HCT116 (cell line): ENCODE measurements around the gene CELA2A. TPM values are rescaled to one million over a fixed set of nuclear protein-coding genes. Genes with fewer than 3 reads are reported as not detected.

Source experiments
- ATAC-seq: fragments of 200-7000 bp; cut with Tn5 transposase; 2 replicates; pipeline ENCODE4 v1.9.1; 2020; ENCODE audit warnings: mild to moderate bottlenecking, moderate library complexity
- BruUV-seq: library from RNA; stranded (reverse); fragments of 400-500 nt; replicated peaks from 2 replicates; lab custom pipeline; 2021; lab: Mats Ljungman, UMichigan
- CTCF ChIA-PET: fragments of 300-600 bp; sonication (Branson Sonifier 250); formaldehyde crosslinking; loops from one replicate; lab custom pipeline; 2021; ENCODE audit warnings: antibody characterized with exemption; lab: Charles Lee
- POLR2A ChIA-PET: fragments of 300-600, 350-600 bp; sonication (Branson Sonifier 250); formaldehyde crosslinking; loops from one replicate; lab custom pipeline; 2021; ENCODE audit warnings: antibody characterized with exemption; lab: Charles Lee
- RAD21 ChIA-PET, 2 experiments: fragments of 300-600 bp; sonication (Branson Sonifier 250); formaldehyde crosslinking; loops; one replicate each; lab custom pipeline; 2023; ENCODE audit warnings: low total read pairs in 2 of 2; ENCODE audit not compliant: uncharacterized antibody in 2 of 2, unreplicated experiment in 2 of 2, low non-redundant PET in 1 of 2; lab: Charles Lee
- DNase-seq: peaks from one replicate; pipeline ENCODE4 v3.0.0-alpha.2; 2010; ENCODE audit warnings: low read depth, low spot score
- H2AFZ ChIP-seq: fragments of 200-600 bp; shearing (Covaris generic), sonication (generic); 2 replicates; pipeline ENCODE4 v1.6.1; 2017; ENCODE audit warnings: low read depth, mixed run types, mixed read lengths, antibody characterized with exemption, low read length; ENCODE audit not compliant: poor library complexity, severe bottlenecking
- H3K27ac ChIP-seq: 2 replicates; pipeline ENCODE4 v1.5.1; 2012; ENCODE audit warnings: low read depth, low read length
- H3K27me3 ChIP-seq: fragments of 200-600 bp; sonication (generic); 2 replicates; pipeline ENCODE4 v1.6.1; 2016; ENCODE audit warnings: mixed run types, low read length, mixed read lengths; ENCODE audit not compliant: insufficient read depth
- H3K36me3 ChIP-seq, 2 experiments: fragments of 200-500 bp in 1 of 2; fragments of 200-600 bp in 1 of 2; sonication (Bioruptor generic) in 1 of 2; sonication (generic) in 1 of 2; 2 replicates each; pipeline versions ENCODE4 v1.5.1 to v1.6.1; 2014 to 2016; ENCODE audit warnings: low read length in 2 of 2, inconsistent platforms in 1 of 2, mixed read lengths in 1 of 2, mixed run types in 1 of 2; ENCODE audit not compliant: insufficient read depth in 2 of 2, control insufficient read depth in 1 of 2
- H3K4me1 ChIP-seq, 2 experiments: fragments of 200-600 bp in 1 of 2; sonication (generic) in 1 of 2; 2 replicates each; pipeline versions ENCODE4 v1.5.1 to v1.6.1; 2012 to 2017; ENCODE audit warnings: low read length in 2 of 2, inconsistent platforms in 1 of 2, mild to moderate bottlenecking in 1 of 2, mixed read lengths in 1 of 2, mixed run types in 1 of 2, moderate library complexity in 1 of 2; ENCODE audit not compliant: insufficient read depth in 2 of 2, control insufficient read depth in 1 of 2
- H3K4me2 ChIP-seq: fragments of 200-600 bp; sonication (generic); 2 replicates; pipeline ENCODE4 v1.6.1; 2017; ENCODE audit warnings: mixed run types, low read length, mixed read lengths
- H3K4me3 ChIP-seq, 2 experiments: fragments of 200-600 bp in 1 of 2; sonication (generic) in 1 of 2; replicated peaks in 1 of 2; 2 replicates each; pipeline ENCODE4 v1.5.1; 2011 to 2016; ENCODE audit warnings: low read length in 2 of 2, control low read depth in 1 of 2, low read depth in 1 of 2, mild to moderate bottlenecking in 1 of 2, mixed read lengths in 1 of 2, mixed run types in 1 of 2
- H3K79me2 ChIP-seq: fragments of 200-600 bp; sonication (generic); 2 replicates; pipeline ENCODE4 v1.6.1; 2017; ENCODE audit warnings: mild to moderate bottlenecking, mixed run types, low read length, moderate library complexity, mixed read lengths; ENCODE audit not compliant: insufficient read depth
- H3K9ac ChIP-seq: fragments of 200-600 bp; sonication (generic); 2 replicates; pipeline ENCODE4 v1.6.1; 2016; ENCODE audit warnings: low read length, mixed read lengths
- H3K9me2 ChIP-seq: fragments of 200-600 bp; sonication (generic), shearing (Covaris generic); 2 replicates; pipeline ENCODE4 v1.6.1; 2017; ENCODE audit warnings: mixed run types, mild to moderate bottlenecking, moderate library complexity; ENCODE audit not compliant: insufficient read depth
- H3K9me3 ChIP-seq, 2 experiments: fragments of 200-500 bp in 1 of 2; fragments of 200-600 bp in 1 of 2; sonication (Bioruptor generic) in 1 of 2; sonication (generic) in 1 of 2; 2 replicates each; pipeline ENCODE4 v1.6.1; 2014 to 2017; ENCODE audit warnings: low read length in 2 of 2, mixed read lengths in 2 of 2, inconsistent platforms in 1 of 2, low read depth in 1 of 2, mild to moderate bottlenecking in 1 of 2, mixed run types in 1 of 2, moderate library complexity in 1 of 2; ENCODE audit not compliant: control insufficient read depth in 1 of 2, insufficient read depth in 1 of 2
- H4K20me1 ChIP-seq: fragments of 200-600 bp; sonication (generic), shearing (Covaris generic); 2 replicates; pipeline ENCODE4 v1.6.1; 2017; ENCODE audit warnings: mixed run types, mild to moderate bottlenecking, moderate library complexity; ENCODE audit not compliant: insufficient read depth
- CBX3 ChIP-seq: IDR thresholded peaks from 2 replicates; pipeline ENCODE4 v1.6.1; 2012; ENCODE audit warnings: low read depth
- CEBPB ChIP-seq: IDR thresholded peaks from 2 replicates; pipeline ENCODE4 v1.6.1; 2012; ENCODE audit warnings: low read depth
- EGR1 ChIP-seq: IDR thresholded peaks from 2 replicates; pipeline ENCODE4 v1.6.1; 2012; ENCODE audit warnings: low read depth
- EZH2 ChIP-seq: fragments of 200-600 bp; sonication (generic); IDR thresholded peaks from 2 replicates; pipeline ENCODE4 v1.6.1; 2017; ENCODE audit warnings: antibody characterized with exemption, mixed run types
- EZH2phosphoT487 ChIP-seq: fragments of 200-600 bp; IDR thresholded peaks from 2 replicates; pipeline ENCODE4 v1.6.1; 2018; ENCODE audit warnings: antibody characterized with exemption, borderline replicate concordance
- FOSL1 ChIP-seq: IDR thresholded peaks from 2 replicates; pipeline ENCODE4 v1.6.1; 2012; ENCODE audit warnings: low read depth
- JUND ChIP-seq: IDR thresholded peaks from 2 replicates; pipeline ENCODE4 v1.6.1; 2012
- POLR2A ChIP-seq: IDR thresholded peaks from 2 replicates; pipeline ENCODE4 v1.7.0; 2011; ENCODE audit warnings: borderline replicate concordance; ENCODE audit not compliant: insufficient read depth, insufficient read length; ENCODE audit errors: extremely low read depth
- POLR2AphosphoS5 ChIP-seq: IDR thresholded peaks from 2 replicates; pipeline ENCODE4 v1.6.1; 2011; ENCODE audit warnings: mild to moderate bottlenecking, low read depth, low read length, moderate library complexity
- SIN3A ChIP-seq: IDR thresholded peaks from 2 replicates; pipeline ENCODE4 v1.6.1; 2012; ENCODE audit warnings: low read depth
- SP1 ChIP-seq: IDR thresholded peaks from 2 replicates; pipeline ENCODE4 v1.6.1; 2012; ENCODE audit warnings: low read depth
- SRF ChIP-seq: IDR thresholded peaks from 2 replicates; pipeline ENCODE4 v1.6.1; 2012; ENCODE audit warnings: low read depth
- ZFX ChIP-seq: fragments of 450-650 bp; IDR thresholded peaks from 2 replicates; pipeline ENCODE4 v1.6.1; 2017
- intact Hi-C: fragments of 100-400 bp; cut with micrococcal nuclease; formaldehyde crosslinking; loops from 2 replicates; pipeline ENCODE4 v1.10.0; 2022
- total RNA-seq: library from RNA; stranded (reverse); gene quantifications from one replicate; pipeline ENCODE4 v1.2.1, GENCODE V29; 2021; ENCODE audit not compliant: unreplicated experiment
- TF ChIP-seq, protein P1 (sequence below): IDR thresholded peaks from 2 replicates; pipeline ENCODE4 v1.6.1; 2011; ENCODE audit warnings: mild to moderate bottlenecking, low read length, moderate library complexity; ENCODE audit not compliant: insufficient replicate concordance; ENCODE audit errors: extremely low read depth
- TF ChIP-seq, protein P2 (sequence below), 3 experiments: fragments of 200-600 bp in 1 of 3; sonication (generic) in 1 of 3; IDR thresholded peaks in 2 of 3; conservative IDR thresholded peaks in 1 of 3; 2 replicates each; pipeline ENCODE4 v1.5.1; 2012 to 2017; ENCODE audit warnings: low read depth in 2 of 3, low read length in 2 of 3, antibody characterized with exemption in 1 of 3, borderline replicate concordance in 1 of 3, control low read depth in 1 of 3, mild to moderate bottlenecking in 1 of 3, mixed read lengths in 1 of 3, mixed run types in 1 of 3, moderate library complexity in 1 of 3; ENCODE audit not compliant: insufficient read depth in 1 of 3

CELA2A gene
- total RNA-seq, 1 experiment from 2014 or later, result 1.6 TPM

DNA sequence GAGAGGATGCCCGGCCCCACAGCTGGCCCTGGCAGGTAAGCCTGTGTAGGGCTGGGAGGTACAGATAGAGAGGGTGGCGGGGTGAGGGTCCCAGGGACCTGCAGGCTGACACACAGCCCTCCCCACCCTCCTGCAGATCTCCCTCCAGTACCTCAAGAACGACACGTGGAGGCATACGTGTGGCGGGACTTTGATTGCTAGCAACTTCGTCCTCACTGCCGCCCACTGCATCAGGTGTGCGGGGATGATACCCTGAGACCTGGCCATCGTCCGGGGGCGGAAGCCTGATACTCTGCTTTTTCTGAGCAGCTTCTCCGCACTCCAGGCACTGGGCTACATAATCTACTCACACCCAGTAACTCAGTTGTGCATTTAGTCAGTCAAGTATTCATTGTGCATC lies 16.2 kb upstream of the CELA2A start:
- no peaks in the 10 kb centered on the region for H3K9me3 ChIP-seq
- POLR2A ChIA-PET, result no interaction called here
- RAD21 ChIA-PET, result no interaction called here

DNA sequence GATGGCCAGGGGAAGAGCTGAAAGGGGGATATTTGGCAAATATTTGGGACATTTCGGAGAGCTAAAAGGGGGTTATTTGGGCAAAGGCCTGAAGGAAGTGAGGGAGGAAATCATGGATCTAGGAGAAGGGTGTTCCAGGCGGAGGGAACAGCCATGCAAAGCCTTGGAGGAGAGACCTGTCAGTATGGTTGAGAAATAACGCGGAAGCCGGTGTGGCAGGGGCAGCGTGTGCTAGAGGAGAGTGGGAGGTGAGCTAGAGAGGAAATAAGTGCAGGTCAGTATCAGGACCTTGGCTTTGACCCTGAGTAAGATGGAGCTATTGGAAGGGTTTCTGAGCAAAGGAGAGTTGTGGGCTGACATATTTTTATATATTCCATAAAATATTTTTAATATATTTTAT lies 15.3 kb upstream of the CELA2A start:
- no peak overlapping the region for H3K9ac ChIP-seq
- intact Hi-C loops, result no loop called here
- H3K4me1 ChIP-seq, result no peaks in the 10 kb centered on the region
- no peaks in the 10 kb centered on the region for H3K9me3 ChIP-seq
- DNase-seq, result no peak
- RAD21 ChIA-PET, result no interaction called here
- no peak overlapping the region for H3K27ac ChIP-seq
- H3K27me3 ChIP-seq, result no peaks in the 10 kb centered on the region
- POLR2A ChIA-PET, result no interaction called here
- BruUV-seq, result no TSS peak
- CTCF ChIA-PET, result no interaction called here
- no peak for ATAC-seq
- no peaks in the 10 kb centered on the region for H4K20me1 ChIP-seq
- H3K4me3 ChIP-seq, result no peak overlapping the region
- no peaks in the 10 kb centered on the region for H3K36me3 ChIP-seq
- no peak overlapping the region for H3K4me2 ChIP-seq
- H3K9me2 ChIP-seq, result no peaks in the 10 kb centered on the region
- H3K79me2 ChIP-seq, result no peaks in the 10 kb centered on the region
- H2AFZ ChIP-seq, result no peak overlapping the region
- TF ChIP-seq CBX3 (no peak), POLR2A (no peak), JUND (no peak), SRF (no peak), EZH2 (no peak), SP1 (no peak), EZH2phosphoT487 (no peak), CEBPB (no peak), POLR2AphosphoS5 (no peak)
- TF ChIP-seq, protein P1, sequence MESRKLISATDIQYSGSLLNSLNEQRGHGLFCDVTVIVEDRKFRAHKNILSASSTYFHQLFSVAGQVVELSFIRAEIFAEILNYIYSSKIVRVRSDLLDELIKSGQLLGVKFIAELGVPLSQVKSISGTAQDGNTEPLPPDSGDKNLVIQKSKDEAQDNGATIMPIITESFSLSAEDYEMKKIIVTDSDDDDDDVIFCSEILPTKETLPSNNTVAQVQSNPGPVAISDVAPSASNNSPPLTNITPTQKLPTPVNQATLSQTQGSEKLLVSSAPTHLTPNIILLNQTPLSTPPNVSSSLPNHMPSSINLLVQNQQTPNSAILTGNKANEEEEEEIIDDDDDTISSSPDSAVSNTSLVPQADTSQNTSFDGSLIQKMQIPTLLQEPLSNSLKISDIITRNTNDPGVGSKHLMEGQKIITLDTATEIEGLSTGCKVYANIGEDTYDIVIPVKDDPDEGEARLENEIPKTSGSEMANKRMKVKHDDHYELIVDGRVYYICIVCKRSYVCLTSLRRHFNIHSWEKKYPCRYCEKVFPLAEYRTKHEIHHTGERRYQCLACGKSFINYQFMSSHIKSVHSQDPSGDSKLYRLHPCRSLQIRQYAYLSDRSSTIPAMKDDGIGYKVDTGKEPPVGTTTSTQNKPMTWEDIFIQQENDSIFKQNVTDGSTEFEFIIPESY, result no peak
- TF ChIP-seq, protein P2, sequence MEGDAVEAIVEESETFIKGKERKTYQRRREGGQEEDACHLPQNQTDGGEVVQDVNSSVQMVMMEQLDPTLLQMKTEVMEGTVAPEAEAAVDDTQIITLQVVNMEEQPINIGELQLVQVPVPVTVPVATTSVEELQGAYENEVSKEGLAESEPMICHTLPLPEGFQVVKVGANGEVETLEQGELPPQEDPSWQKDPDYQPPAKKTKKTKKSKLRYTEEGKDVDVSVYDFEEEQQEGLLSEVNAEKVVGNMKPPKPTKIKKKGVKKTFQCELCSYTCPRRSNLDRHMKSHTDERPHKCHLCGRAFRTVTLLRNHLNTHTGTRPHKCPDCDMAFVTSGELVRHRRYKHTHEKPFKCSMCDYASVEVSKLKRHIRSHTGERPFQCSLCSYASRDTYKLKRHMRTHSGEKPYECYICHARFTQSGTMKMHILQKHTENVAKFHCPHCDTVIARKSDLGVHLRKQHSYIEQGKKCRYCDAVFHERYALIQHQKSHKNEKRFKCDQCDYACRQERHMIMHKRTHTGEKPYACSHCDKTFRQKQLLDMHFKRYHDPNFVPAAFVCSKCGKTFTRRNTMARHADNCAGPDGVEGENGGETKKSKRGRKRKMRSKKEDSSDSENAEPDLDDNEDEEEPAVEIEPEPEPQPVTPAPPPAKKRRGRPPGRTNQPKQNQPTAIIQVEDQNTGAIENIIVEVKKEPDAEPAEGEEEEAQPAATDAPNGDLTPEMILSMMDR (IDR thresholded peaks at IDR 0.05 in 2 of 3, conservative IDR thresholded peaks at IDR 0.05 in 1 of 3; ENCODE audit: borderline replicate concordance in 1 of 3, insufficient read depth in 1 of 3, low read depth in 2 of 3, low read length in 2 of 3), result no peak

More for the DNA sequence above, 16.2 kb upstream of the CELA2A start:
- Histone ChIP-seq H3K9me2 (no peaks in the 10 kb centered on the region), H3K27ac (no peak overlapping the region), H3K79me2 (no peaks in the 10 kb centered on the region), H2AFZ (no peak overlapping the region), H3K27me3 (no peaks in the 10 kb centered on the region), H3K4me2 (no peak overlapping the region), H3K4me3 (no peak overlapping the region), H3K4me1 (no peaks in the 10 kb centered on the region), H3K9ac (no peak overlapping the region), H4K20me1 (no peaks in the 10 kb centered on the region), H3K36me3 (no peaks in the 10 kb centered on the region)
- no peak for TF ChIP-seq EGR1
- TF ChIP-seq, protein P2 (IDR thresholded peaks at IDR 0.05 in 2 of 3, conservative IDR thresholded peaks at IDR 0.05 in 1 of 3; ENCODE audit: borderline replicate concordance in 1 of 3, insufficient read depth in 1 of 3, low read depth in 2 of 3, low read length in 2 of 3), result no peak
- no peak for TF ChIP-seq SIN3A
- no peak for TF ChIP-seq ZFX
- TF ChIP-seq POLR2A, result no peak
- TF ChIP-seq FOSL1, result no peak
- CTCF ChIA-PET, result no interaction called here
- no peak for DNase-seq
- BruUV-seq, result no TSS peak
- ATAC-seq, result no peak
- intact Hi-C loops, result no loop called here
